GM18498 (cell line): ENCODE data around the gene GNA12.
A peak's percentile ranks its signal among the peaks of the same experiment; 100 is the strongest.

ENCODE experiments used
- ATAC-seq: cut with Tn5 transposase; IDR thresholded peaks from one replicate; pipeline ENCODE4 v1.9.1; 2021; ENCODE audit warnings: mild to moderate bottlenecking, moderate library complexity; ENCODE audit not compliant: unreplicated experiment

GNA12 gene

GRCh38 chr7:2844153-2845033, at the start of gene GNA12:
Gene GNA12, minus strand, starts transcription at chr7:2844308. Its CDS starts 147 bp downstream, at chr7:2844161.
- ATAC-seq, result peak; percentile 94

GRCh38 chr7:2893411-2893861, 49.3 kb upstream of the GNA12 start:
- no peak for ATAC-seq

- no peak for ATAC-seq
These were observed 48.4 kb upstream of the GNA12 start for GRCh38 chr7:2892549-2892948.

- no peak for ATAC-seq
These were observed 43.7 kb upstream of the GNA12 start for GRCh38 chr7:2887816-2888215.

GRCh38 chr7:2886900-2887299, 42.8 kb upstream of the GNA12 start:
- ATAC-seq, result peak; percentile 62

GRCh38 chr7:2886391-2886790, 42.3 kb upstream of the GNA12 start:
- no peak for ATAC-seq

GRCh38 chr7:2884161-2884560, 40.1 kb upstream of the GNA12 start:
- ATAC-seq, result no peak

- ATAC-seq, result no peak
These were observed 39.0 kb upstream of the GNA12 start for GRCh38 chr7:2883101-2883500.

- no peak for ATAC-seq
These were observed 38.0 kb upstream of the GNA12 start for GRCh38 chr7:2882111-2882510.

- ATAC-seq, result no peak
These were observed 36.9 kb upstream of the GNA12 start for GRCh38 chr7:2880874-2881533.

- no peak for ATAC-seq
These were observed 35.9 kb upstream of the GNA12 start for GRCh38 chr7:2880051-2880450.

- ATAC-seq, result no peak
These were observed 35.2 kb upstream of the GNA12 start for GRCh38 chr7:2879354-2879753.

- no peak for ATAC-seq
These were observed 34.2 kb upstream of the GNA12 start for GRCh38 chr7:2878306-2878705.

- no peak for ATAC-seq
These were observed 32.1 kb upstream of the GNA12 start for GRCh38 chr7:2876031-2876731.

GRCh38 chr7:2873686-2874551, 29.8 kb upstream of the GNA12 start:
- no peak for ATAC-seq

- ATAC-seq, result no peak
These were observed 29.0 kb upstream of the GNA12 start for GRCh38 chr7:2873146-2873545.

GRCh38 chr7:2872296-2872874, 28.3 kb upstream of the GNA12 start:
- no peak for ATAC-seq

GRCh38 chr7:2870471-2870931, 26.4 kb upstream of the GNA12 start:
- no peak for ATAC-seq

- ATAC-seq, result no peak
These were observed 25.9 kb upstream of the GNA12 start for GRCh38 chr7:2869981-2870380.

GRCh38 chr7:2866601-2867000, 22.5 kb upstream of the GNA12 start:
- no peak for ATAC-seq
